ENCODE measurements around the gene NHLRC2.

DNA sequence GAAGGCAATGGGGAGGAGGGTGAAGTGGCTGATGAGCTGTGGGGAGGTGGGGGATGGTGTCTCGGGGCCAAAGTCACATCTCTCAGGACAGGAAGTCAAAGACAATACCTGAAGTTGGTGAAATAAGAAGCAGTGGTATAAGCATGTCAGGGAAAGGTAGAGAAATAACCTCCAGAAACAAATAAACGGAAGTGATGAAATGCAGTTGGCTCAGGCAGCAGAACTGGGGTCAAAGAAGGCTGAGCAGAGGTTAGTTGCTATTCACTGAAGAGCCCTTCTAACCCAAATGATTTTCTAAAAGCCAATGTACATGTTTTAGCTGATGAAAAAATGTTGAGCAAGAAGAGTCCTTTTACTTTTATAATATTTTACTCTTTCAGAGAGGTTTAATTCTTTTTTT lies 110.6 kb downstream of the NHLRC2 start:
- TF ChIP-seq, protein P1, sequence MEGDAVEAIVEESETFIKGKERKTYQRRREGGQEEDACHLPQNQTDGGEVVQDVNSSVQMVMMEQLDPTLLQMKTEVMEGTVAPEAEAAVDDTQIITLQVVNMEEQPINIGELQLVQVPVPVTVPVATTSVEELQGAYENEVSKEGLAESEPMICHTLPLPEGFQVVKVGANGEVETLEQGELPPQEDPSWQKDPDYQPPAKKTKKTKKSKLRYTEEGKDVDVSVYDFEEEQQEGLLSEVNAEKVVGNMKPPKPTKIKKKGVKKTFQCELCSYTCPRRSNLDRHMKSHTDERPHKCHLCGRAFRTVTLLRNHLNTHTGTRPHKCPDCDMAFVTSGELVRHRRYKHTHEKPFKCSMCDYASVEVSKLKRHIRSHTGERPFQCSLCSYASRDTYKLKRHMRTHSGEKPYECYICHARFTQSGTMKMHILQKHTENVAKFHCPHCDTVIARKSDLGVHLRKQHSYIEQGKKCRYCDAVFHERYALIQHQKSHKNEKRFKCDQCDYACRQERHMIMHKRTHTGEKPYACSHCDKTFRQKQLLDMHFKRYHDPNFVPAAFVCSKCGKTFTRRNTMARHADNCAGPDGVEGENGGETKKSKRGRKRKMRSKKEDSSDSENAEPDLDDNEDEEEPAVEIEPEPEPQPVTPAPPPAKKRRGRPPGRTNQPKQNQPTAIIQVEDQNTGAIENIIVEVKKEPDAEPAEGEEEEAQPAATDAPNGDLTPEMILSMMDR (IDR thresholded peaks at IDR 0.05) = no peak
- no peak for TF ChIP-seq POLR2A (IDR thresholded peaks at IDR 0.05)

All from stomach (tissue), 4 donors.